A673 (cell line): ENCODE results near the gene PRAC2. TPM values are rescaled to one million over a fixed set of nuclear protein-coding genes. Genes with fewer than 3 reads are reported as not detected.

Source experiments
- BruUV-seq: library from RNA; stranded (reverse); fragments of 400-500 nt; replicated peaks from 2 replicates; lab custom pipeline; 2021; lab: Mats Ljungman, UMichigan
- CTCF ChIA-PET: fragments of 300-600 bp; sonication (Branson Sonifier 250); formaldehyde crosslinking; loops from one replicate; lab custom pipeline; 2022; ENCODE audit warnings: antibody characterized with exemption; lab: Charles Lee
- POLR2A ChIA-PET: fragments of 300-600 bp; sonication (Branson Sonifier 250); formaldehyde crosslinking; loops from one replicate; lab custom pipeline; 2022; ENCODE audit warnings: antibody characterized with exemption; ENCODE audit not compliant: low non-redundant PET; lab: Charles Lee
- DNase-seq: peaks from one replicate; pipeline ENCODE4 v3.0.0-alpha.2; 2015; ENCODE audit warnings: low spot score
- H3K27ac ChIP-seq: fragments of 200-600 bp; sonication (generic); 2 replicates; pipeline ENCODE4 v1.5.1; 2016; ENCODE audit warnings: mixed run types, low read depth, mild to moderate bottlenecking, mixed read lengths, antibody characterized with exemption, low read length; ENCODE audit not compliant: poor library complexity, severe bottlenecking
- H3K27me3 ChIP-seq: fragments of 200-600 bp; sonication (generic); replicated peaks from 2 replicates; pipeline ENCODE4 v1.6.1; 2017; ENCODE audit warnings: mixed run types, low read depth, mild to moderate bottlenecking, mixed read lengths, antibody characterized with exemption, low read length; ENCODE audit not compliant: insufficient read depth, poor library complexity
- H3K36me3 ChIP-seq: fragments of 200-600 bp; sonication (generic); 2 replicates; pipeline ENCODE4 v1.6.1; 2016; ENCODE audit warnings: mixed run types, mild to moderate bottlenecking, mixed read lengths, antibody characterized with exemption, low read length; ENCODE audit not compliant: insufficient read depth, poor library complexity, severe bottlenecking
- H3K4me1 ChIP-seq: fragments of 200-600 bp; sonication (generic); 2 replicates; pipeline ENCODE4 v1.6.1; 2017; ENCODE audit warnings: mixed run types, mild to moderate bottlenecking, mixed read lengths, antibody characterized with exemption, low read length; ENCODE audit not compliant: insufficient read depth, poor library complexity, severe bottlenecking
- H3K4me3 ChIP-seq: fragments of 200-600 bp; sonication (generic); 2 replicates; pipeline ENCODE4 v1.5.1; 2016; ENCODE audit warnings: low read depth, mixed run types, mild to moderate bottlenecking, mixed read lengths, low read length; ENCODE audit not compliant: poor library complexity, severe bottlenecking
- H3K9me3 ChIP-seq: fragments of 200-600 bp; sonication (generic); 2 replicates; pipeline ENCODE4 v1.6.1; 2016; ENCODE audit warnings: mixed run types, low read depth, mild to moderate bottlenecking, mixed read lengths, antibody characterized with exemption, low read length; ENCODE audit not compliant: poor library complexity, severe bottlenecking
- CTCF ChIP-seq: fragments of 300-800, 200-600 bp; sonication (generic); conservative IDR thresholded peaks from 2 replicates; pipeline ENCODE4 v1.5.1; 2017; ENCODE audit warnings: low read depth, mild to moderate bottlenecking, antibody characterized with exemption, low read length, moderate library complexity, mixed read lengths
- EZH2 ChIP-seq: fragments of 200-600 bp; sonication (generic); IDR thresholded peaks from 2 replicates; pipeline ENCODE4 v1.6.1; 2017; ENCODE audit warnings: borderline replicate concordance, low read depth, mild to moderate bottlenecking, mixed read lengths, antibody characterized with exemption, low read length; ENCODE audit not compliant: poor library complexity, severe bottlenecking
- intact Hi-C: fragments of 100-400 bp; cut with micrococcal nuclease; formaldehyde crosslinking; loops from one replicate; pipeline ENCODE4 v1.10.0; 2022; ENCODE audit not compliant: unreplicated experiment
- total RNA-seq: library from RNA; stranded (reverse); gene quantifications from 2 replicates; pipeline ENCODE4 v1.2.3, GENCODE V29; 2021

The PRAC2 gene
- total RNA-seq, 1 experiment from 2014 or later, result 25.5 TPM

GRCh38 chr17:48745381-48746275, 22.6 kb downstream of the PRAC2 start:
- intact Hi-C loops, result loop anchor here (5.0 kb wide), 1 partner anchor 303 kb away; no protein-coding TSS in a partner anchor
- DNase-seq, result no peak
- H3K27me3 ChIP-seq, result no peaks in the 10 kb centered on the region
- H3K36me3 ChIP-seq, result no peaks in the 10 kb centered on the region
- ChIA-PET CTCF (no interaction called here), POLR2A (no interaction called here)
- H3K27ac ChIP-seq, result no peak overlapping the region
- H3K4me1 ChIP-seq, result no peaks in the 10 kb centered on the region
- no peaks in the 10 kb centered on the region for H3K9me3 ChIP-seq
- BruUV-seq, result no TSS peak
- H3K4me3 ChIP-seq, result no peak overlapping the region
- TF ChIP-seq EZH2 (no peak), CTCF (no peak)

GRCh38 chr17:48746916-48747444, 24.0 kb downstream of the PRAC2 start:
- TF ChIP-seq CTCF (no peak), EZH2 (no peak)
- BruUV-seq, result no TSS peak
- DNase-seq, result no peak
- POLR2A ChIA-PET, result no interaction called here
- no peak overlapping the region for H3K27ac ChIP-seq
- CTCF ChIA-PET, result no interaction called here
- no peaks in the 10 kb centered on the region for H3K36me3 ChIP-seq
- no peaks in the 10 kb centered on the region for H3K27me3 ChIP-seq
- intact Hi-C loops, result loop anchor here (5.0 kb wide), 1 partner anchor 305 kb away; no protein-coding TSS in a partner anchor
- no peaks in the 10 kb centered on the region for H3K4me1 ChIP-seq
- H3K9me3 ChIP-seq, result no peaks in the 10 kb centered on the region
- no peak overlapping the region for H3K4me3 ChIP-seq

- Histone ChIP-seq H3K4me1 (no peaks in the 10 kb centered on the region), H3K27me3 (no peaks in the 10 kb centered on the region), H3K36me3 (no peaks in the 10 kb centered on the region), H3K9me3 (no peaks in the 10 kb centered on the region), H3K27ac (no peak overlapping the region), H3K4me3 (no peak overlapping the region)
- ChIA-PET POLR2A (no interaction called here), CTCF (no interaction called here)
- TF ChIP-seq CTCF (no peak), EZH2 (no peak)
- intact Hi-C loops, result loop anchor here (5.0 kb wide), 1 partner anchor 305 kb away; no protein-coding TSS in a partner anchor
- DNase-seq, result no peak
- no TSS peak for BruUV-seq
These were observed 24.7 kb downstream of the PRAC2 start for GRCh38 chr17:48747445-48748363.
